Cardiac atrium fibroblast (primary cell): ENCODE results near the gene RANBP1. TPM values are rescaled to one million over a fixed set of nuclear protein-coding genes. Genes with fewer than 3 reads are reported as not detected.

Source experiments
- total RNA-seq: library from RNA; depleted of rRNA; stranded (reverse); fragments of >200 nt; gene quantifications from 2 replicates; pipeline ENCODE4 v1.2.3, GENCODE V29; 2015

RANBP1 gene
- 156 and 256 TPM in 2 replicates for total RNA-seq

DNA sequence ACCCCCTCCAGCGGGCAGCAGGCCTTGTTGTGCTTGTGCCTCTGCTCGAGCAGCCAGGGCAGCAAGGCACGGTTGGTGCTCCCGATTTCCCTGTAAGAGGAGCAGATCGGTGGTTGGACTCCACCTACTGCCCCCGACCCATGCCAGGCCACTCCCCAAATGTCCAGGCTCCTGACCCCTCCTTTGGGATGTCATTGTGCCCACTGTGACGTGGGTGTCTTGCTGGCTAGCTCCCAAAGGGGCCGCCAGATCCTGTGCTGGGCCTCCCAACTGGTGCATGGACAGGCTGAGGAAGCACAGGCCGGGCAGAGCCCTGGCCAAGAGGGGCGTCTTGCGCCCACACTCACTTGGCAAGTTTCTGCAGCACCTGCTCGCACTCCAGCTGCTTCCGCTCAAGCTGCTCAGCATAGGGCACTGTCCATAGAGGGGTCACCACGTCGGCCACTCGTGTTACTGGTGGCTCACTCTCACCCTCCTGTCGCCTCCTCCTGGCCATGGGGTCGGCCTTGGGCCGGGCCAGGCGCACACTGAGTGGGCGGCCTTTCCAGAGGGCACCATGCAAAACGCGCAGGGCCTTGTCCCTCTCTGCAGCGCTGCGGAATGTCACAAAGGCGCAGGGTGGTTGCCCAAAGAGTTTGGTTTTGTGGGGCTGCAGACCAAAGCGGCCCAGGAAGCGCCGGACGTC is at the start of gene RANBP1:
RANBP1 (plus strand) TSS at position 414 of the 685 bp plus-strand sequence; CDS start at position 495, 81 bp downstream.

DNA sequence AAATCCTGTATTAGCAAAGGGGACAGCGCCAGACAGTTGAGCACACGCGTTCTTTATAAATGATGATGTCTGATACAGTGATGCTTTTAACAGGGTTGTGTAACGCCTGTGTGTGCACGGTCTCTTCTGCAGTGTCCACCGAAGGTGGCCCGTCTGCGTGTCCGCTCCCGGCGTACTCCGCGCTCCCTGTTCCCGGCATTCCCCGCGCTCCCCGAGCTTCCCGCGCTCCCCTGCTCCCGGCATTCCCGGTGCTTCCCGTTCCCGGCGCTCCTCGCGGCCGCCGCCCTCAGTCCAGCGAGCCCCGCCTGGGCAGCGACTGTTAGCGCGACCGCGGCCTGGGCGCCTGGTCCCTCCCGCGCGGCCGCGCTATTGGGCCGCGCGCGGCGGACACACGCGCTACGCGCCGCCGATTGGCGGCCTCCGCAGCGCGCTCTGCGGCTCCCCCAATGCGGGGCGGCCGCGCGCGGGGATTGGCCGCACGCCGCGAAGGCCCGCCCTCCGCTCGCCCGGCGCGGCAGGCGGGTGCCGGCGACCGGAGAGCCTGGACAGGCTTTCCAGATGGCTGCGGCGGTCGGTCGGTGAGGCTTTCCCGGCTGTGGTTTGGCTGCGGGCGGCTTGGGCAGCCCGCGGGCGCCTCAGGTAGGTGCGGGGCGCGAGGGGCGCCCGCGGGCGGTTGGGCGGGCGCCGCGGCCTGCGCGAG is 36.0 kb upstream of the RANBP1 start, which contains the start of gene DGCR8:
DGCR8 (plus strand) TSS at position 497 of the 700 bp plus-strand sequence. CDS start 5,723 bp downstream, outside the sequence.

DNA sequence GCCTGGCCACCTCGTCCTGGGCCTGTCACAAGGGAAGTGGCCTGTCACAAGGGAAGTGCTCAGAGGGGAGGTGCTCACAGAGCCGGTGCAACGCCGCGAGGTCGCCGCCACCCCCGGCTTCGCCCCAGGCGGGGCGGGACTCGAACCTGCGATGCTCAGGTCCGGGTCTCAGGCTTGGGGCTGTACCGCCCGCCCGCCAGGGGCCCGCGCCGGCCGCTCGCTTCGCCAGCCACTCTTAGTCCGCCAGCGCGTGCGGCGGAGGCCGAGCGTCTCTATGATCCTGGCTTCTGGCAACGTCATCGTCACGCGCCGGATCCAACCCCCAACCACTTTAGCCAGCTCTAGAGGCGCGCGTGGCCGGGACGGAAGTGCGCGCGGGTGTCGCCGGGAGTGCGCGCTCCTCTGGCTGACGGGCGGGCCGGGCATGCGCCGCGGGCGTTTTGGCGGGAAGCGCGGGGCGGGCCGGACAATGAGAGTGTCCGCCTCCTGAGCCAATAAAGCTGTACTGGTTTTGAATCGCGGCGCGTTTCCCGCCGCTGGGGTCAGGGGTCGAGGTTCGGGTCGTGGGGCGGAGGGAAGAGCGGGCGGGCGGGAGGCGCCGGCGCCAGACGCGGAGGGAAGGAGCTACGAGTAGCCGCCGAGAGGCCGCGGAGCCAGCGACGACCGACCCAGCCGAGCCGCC is 1.2 kb downstream of the RANBP1 start, which contains the start of gene TRMT2A:
TRMT2A (minus strand) TSS at position 276 of the 682 bp plus-strand sequence. CDS start 320 bp downstream, outside the sequence.

GRCh38 chr22:20131597-20131858 is 15.6 kb downstream of the RANBP1 start, which contains the start of gene ZDHHC8:
TSS of gene ZDHHC8 (plus strand) at chr22:20131804. CDS start at chr22:20131948, 144 bp downstream.

DNA sequence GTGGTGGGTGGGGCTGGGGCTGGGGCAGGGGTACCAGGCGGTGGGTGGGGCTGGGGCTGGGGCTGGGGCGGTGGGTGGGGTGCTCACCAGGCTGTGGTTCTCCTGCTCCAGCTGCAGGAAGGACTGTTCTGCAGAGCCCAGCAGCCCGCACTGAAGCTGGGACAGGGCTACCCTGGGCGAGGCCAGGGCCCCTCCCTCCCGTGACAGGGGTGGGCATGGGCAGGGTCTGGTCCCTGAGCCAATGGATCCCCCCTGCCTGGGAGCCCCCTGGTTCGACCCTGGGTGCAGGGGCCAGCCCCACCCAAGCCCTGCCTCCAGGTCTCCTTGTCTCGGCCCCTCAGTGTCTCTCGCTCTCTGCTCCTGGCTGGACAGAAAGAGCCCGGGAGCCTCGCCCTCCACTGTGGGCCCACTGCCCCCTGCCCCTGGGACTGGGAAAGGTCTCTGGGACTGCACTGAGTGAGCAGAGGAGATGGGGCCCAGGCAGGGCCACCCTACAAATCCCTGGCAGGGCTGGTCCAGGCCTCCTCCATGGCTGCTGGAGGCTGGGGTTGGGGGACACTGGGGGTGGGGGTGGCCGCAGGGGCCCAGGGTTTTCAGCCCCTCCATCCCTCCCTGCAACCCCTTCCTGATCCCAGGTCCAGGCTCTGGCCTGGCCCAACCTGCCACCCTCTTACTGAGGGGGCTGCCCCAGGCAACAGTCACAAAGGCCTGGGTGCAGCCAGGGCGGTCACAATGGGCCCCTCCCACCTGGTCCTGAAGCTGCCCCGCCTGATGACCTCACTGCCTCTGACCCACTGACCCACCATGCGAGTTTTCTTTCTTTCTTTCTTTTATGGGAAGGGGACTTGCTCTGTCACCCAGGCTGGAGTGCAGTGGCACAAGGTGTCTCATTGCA is 34.7 kb downstream of the RANBP1 start, which contains the start of gene CCDC188:
CCDC188 (minus strand) TSS at position 675 of the 895 bp plus-strand sequence; CDS start at position 606, 69 bp downstream.

Other genes with a start within 250 kb of the RANBP1 start
- 349 and 404 TPM in 2 replicates for gene COMT, start 174.3 kb upstream of the RANBP1 start, total RNA-seq
- 20.8 and 23.2 TPM in 2 replicates for gene TXNRD2, start 174.3 kb upstream of the RANBP1 start, total RNA-seq
- 11.3 and 16.6 TPM in 2 replicates for gene ARVCF, start 99.3 kb upstream of the RANBP1 start, total RNA-seq
- gene TANGO2, start 95.0 kb upstream of the RANBP1 start, total RNA-seq = 25.9 and 27.3 TPM in 2 replicates
- 18.6 and 22.4 TPM in 2 replicates for gene DGCR8, start 35.9 kb upstream of the RANBP1 start, total RNA-seq
- 29.3 and 33.0 TPM in 2 replicates for gene TRMT2A, start 1.1 kb downstream of the RANBP1 start, total RNA-seq
- gene ZDHHC8, start 15.7 kb downstream of the RANBP1 start, total RNA-seq = 10.9 and 38.3 TPM in 2 replicates
- 0.49 and 10.1 TPM in 2 replicates for gene CCDC188, start 35.0 kb downstream of the RANBP1 start, total RNA-seq
- 0.54 and 0.97 TPM in 2 replicates for gene RTN4R, start 152.2 kb downstream of the RANBP1 start, total RNA-seq
- 39.9 and 51.8 TPM in 2 replicates for gene DGCR6L, start 204.0 kb downstream of the RANBP1 start, total RNA-seq